ENCODE measurements around the gene PCYT1A. TPM values are rescaled to one million over a fixed set of nuclear protein-coding genes. Genes with fewer than 3 reads are reported as not detected.

The PCYT1A gene
- total RNA-seq, 2 donors from 2014 or later: 41.8 to 78.3 TPM

DNA sequence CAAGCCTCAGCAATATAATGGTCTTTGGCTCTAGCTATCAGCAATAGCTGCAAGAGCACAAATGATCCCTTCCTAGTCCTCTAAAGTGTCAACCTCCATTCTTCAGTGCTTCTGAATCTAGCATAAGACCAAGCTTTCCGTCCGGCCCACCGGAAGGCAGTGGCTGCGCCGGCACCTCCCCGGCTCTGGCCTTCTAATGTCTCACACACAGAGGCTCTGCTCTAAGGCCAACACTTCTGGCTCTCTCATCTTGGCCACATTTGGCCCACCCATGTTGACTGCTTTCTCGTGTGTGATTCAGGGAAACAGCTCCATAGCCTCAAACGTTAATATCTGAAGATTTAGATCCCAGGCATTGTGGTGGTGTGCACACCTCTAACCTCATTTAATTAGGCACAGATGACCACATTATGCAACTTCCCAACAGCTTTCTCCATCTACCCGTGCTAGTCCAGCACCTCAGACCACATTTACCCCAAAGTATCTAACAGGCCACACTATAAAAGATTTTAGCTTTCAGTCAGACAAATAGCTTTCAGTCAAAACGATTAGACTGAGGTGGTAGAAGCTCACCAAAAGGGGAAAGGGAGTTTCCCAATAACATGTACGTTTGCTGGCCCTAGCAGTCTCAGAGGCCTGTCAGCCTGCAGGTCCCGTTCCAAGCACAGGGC is 51.9 kb downstream of the PCYT1A start:
- H3K27ac ChIP-seq: no peak overlapping the region
- H3K27me3 ChIP-seq (replicated peaks; ENCODE audit: insufficient read depth): no peaks in the 10 kb centered on the region
- TF ChIP-seq POLR2A (IDR thresholded peaks at IDR 0.05): no peak
- TF ChIP-seq, protein P1, sequence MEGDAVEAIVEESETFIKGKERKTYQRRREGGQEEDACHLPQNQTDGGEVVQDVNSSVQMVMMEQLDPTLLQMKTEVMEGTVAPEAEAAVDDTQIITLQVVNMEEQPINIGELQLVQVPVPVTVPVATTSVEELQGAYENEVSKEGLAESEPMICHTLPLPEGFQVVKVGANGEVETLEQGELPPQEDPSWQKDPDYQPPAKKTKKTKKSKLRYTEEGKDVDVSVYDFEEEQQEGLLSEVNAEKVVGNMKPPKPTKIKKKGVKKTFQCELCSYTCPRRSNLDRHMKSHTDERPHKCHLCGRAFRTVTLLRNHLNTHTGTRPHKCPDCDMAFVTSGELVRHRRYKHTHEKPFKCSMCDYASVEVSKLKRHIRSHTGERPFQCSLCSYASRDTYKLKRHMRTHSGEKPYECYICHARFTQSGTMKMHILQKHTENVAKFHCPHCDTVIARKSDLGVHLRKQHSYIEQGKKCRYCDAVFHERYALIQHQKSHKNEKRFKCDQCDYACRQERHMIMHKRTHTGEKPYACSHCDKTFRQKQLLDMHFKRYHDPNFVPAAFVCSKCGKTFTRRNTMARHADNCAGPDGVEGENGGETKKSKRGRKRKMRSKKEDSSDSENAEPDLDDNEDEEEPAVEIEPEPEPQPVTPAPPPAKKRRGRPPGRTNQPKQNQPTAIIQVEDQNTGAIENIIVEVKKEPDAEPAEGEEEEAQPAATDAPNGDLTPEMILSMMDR (IDR thresholded peaks at IDR 0.05): no peak
- TF ChIP-seq POLR2AphosphoS5 (IDR thresholded peaks at IDR 0.05): no peak
- H3K9me3 ChIP-seq: no peaks in the 10 kb centered on the region
- WGBS: 73% methylated on average over 12 of the region's 12 CpGs
- no peaks in the 10 kb centered on the region for H3K36me3 ChIP-seq
- no peak overlapping the region for H3K4me3 ChIP-seq
- intact Hi-C loops (cut with DNase I): no loop called here
- no peaks in the 10 kb centered on the region for H3K4me1 ChIP-seq (replicated peaks)
- no peak for DNase-seq (ENCODE audit: low spot score)

GRCh38 chr3:196232882-196233251 is 54.7 kb downstream of the PCYT1A start:
- no peaks in the 10 kb centered on the region for H3K27me3 ChIP-seq (replicated peaks; ENCODE audit: insufficient read depth)
- WGBS: 86% methylated on average over 8 of the region's 8 CpGs
- no peak for DNase-seq (ENCODE audit: low spot score)
- no peaks in the 10 kb centered on the region for H3K36me3 ChIP-seq
- H3K4me1 ChIP-seq (replicated peaks): no peaks in the 10 kb centered on the region
- TF ChIP-seq POLR2A (IDR thresholded peaks at IDR 0.05) (no peak), POLR2AphosphoS5 (IDR thresholded peaks at IDR 0.05) (no peak)
- TF ChIP-seq, protein P1 (IDR thresholded peaks at IDR 0.05): no peak
- no peaks in the 10 kb centered on the region for H3K9me3 ChIP-seq
- H3K4me3 ChIP-seq: no peak overlapping the region
- H3K27ac ChIP-seq: no peak overlapping the region
- intact Hi-C loops (cut with DNase I): no loop called here

GRCh38 chr3:196232154-196232881 is 55.2 kb downstream of the PCYT1A start:
- Histone ChIP-seq H3K27me3 (replicated peaks; ENCODE audit: insufficient read depth) (no peaks in the 10 kb centered on the region), H3K9me3 (no peaks in the 10 kb centered on the region), H3K27ac (no peak overlapping the region), H3K36me3 (no peaks in the 10 kb centered on the region), H3K4me1 (replicated peaks) (no peaks in the 10 kb centered on the region), H3K4me3 (no peak overlapping the region)
- TF ChIP-seq, protein P1 (IDR thresholded peaks at IDR 0.05): no peak
- TF ChIP-seq POLR2AphosphoS5 (IDR thresholded peaks at IDR 0.05) (no peak), POLR2A (IDR thresholded peaks at IDR 0.05) (no peak)
- intact Hi-C loops (cut with DNase I): no loop called here
- DNase-seq (ENCODE audit: low spot score): no peak
- WGBS: 93% methylated on average over 12 of the region's 12 CpGs

DNA sequence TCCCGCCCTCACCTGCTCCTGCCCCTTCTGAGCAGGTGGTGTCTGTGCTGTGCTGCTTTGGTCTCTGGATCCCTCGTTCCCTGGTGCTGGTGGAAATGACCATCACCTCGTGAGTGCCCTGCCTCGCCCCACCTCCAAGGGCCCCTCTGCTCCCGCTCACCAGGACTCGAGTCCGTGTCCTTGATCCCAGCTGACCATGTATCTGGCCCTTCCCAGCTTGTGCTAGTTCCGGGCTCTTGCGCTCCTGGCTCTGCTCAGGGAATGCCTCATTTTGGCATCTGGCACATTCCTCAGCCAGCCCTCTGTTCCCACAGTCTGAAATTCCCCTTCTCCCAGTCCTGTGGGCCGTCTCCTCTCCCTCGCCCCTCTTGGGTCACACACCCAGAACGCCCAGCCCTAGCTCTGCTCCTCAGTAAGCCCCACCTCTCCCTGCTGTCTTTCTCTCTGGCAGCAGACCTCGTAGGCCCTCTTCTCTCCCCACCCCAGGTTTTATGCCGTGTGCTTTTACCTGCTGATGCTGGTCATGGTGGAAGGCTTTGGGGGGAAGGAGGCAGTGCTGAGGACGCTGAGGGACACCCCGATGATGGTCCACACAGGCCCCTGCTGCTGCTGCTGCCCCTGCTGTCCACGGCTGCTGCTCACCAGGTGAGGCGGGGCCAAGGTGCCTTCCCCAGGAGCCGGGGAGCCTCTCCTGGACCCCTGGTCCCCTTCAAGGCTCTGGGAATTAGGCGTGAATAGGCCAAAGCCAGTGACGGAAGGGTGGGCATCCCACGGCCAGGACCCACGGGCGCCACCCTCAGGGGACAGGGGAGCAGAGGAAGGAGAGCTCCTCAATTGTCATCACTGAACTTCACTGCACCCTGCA is 59.7 kb downstream of the PCYT1A start:
- H3K4me3 ChIP-seq: no peak overlapping the region

More for the DNA sequence above, 59.7 kb downstream of the PCYT1A start:
- intact Hi-C loops (cut with DNase I): no loop called here
- DNase-seq (ENCODE audit: low spot score): no peak
- Histone ChIP-seq H3K27ac (no peak overlapping the region), H3K27me3 (replicated peaks; ENCODE audit: insufficient read depth) (no peaks in the 10 kb centered on the region), H3K9me3 (no peaks in the 10 kb centered on the region), H3K4me1 (replicated peaks) (no peaks in the 10 kb centered on the region), H3K36me3 (no peaks in the 10 kb centered on the region)
- TF ChIP-seq POLR2A (IDR thresholded peaks at IDR 0.05): no peak
- TF ChIP-seq, protein P1 (IDR thresholded peaks at IDR 0.05): no peak
- TF ChIP-seq POLR2AphosphoS5 (IDR thresholded peaks at IDR 0.05): no peak
- WGBS: 50% methylated on average over 24 of the region's 24 CpGs

Data from prostate gland (tissue), 2 donors.